ENCODE measurements around the gene FBXW7. TPM values are rescaled to one million over a fixed set of nuclear protein-coding genes. Genes with fewer than 3 reads are reported as not detected.

FBXW7 gene
- total RNA-seq, 2 experiments from 2014 or later, result 35.8 to 37.8 TPM

GRCh38 chr4:152363904-152364303 lies 172.0 kb downstream of the FBXW7 start:
- H3K9me3 Mint-ChIP-seq, result peaks cover 6% of the 10 kb centered on the region
- H3K4me3 Mint-ChIP-seq, result no peak overlapping the region
- ChIA-PET CTCF (no interaction called here), POLR2A (no interaction called here)
- H3K27ac Mint-ChIP-seq, result no peak overlapping the region
- DNase-seq, result no peak
- H3K36me3 Mint-ChIP-seq, result peaks cover 12% of the 10 kb centered on the region
- H3K4me1 Mint-ChIP-seq (ENCODE audit: low read depth), result peaks cover 12% of the 10 kb centered on the region
- H3K27me3 Mint-ChIP-seq, result no peaks in the 10 kb centered on the region
- intact Hi-C loops (cut with micrococcal nuclease), result no loop called here

GRCh38 chr4:152363086-152363485 lies 172.8 kb downstream of the FBXW7 start:
- Mint-ChIP-seq H3K4me1 (ENCODE audit: low read depth) (peaks cover 12% of the 10 kb centered on the region), H3K27ac (no peak overlapping the region), H3K9me3 (peaks cover 6% of the 10 kb centered on the region), H3K4me3 (no peak overlapping the region), H3K36me3 (peaks cover 12% of the 10 kb centered on the region), H3K27me3 (no peaks in the 10 kb centered on the region)
- CTCF ChIA-PET, result no interaction called here
- POLR2A ChIA-PET, result no interaction called here
- intact Hi-C loops (cut with micrococcal nuclease), result no loop called here
- DNase-seq, result no peak

GRCh38 chr4:152360045-152360410 lies 175.9 kb downstream of the FBXW7 start:
- DNase-seq, result no peak
- intact Hi-C loops (cut with micrococcal nuclease), result no loop called here
- H3K36me3 Mint-ChIP-seq, result peaks cover 2% of the 10 kb centered on the region
- POLR2A ChIA-PET, result no interaction called here
- H3K9me3 Mint-ChIP-seq, result no peaks in the 10 kb centered on the region
- H3K4me1 Mint-ChIP-seq (ENCODE audit: low read depth), result peaks cover 12% of the 10 kb centered on the region
- no peaks in the 10 kb centered on the region for H3K27me3 Mint-ChIP-seq
- CTCF ChIA-PET, result no interaction called here
- H3K4me3 Mint-ChIP-seq, result no peak overlapping the region
- H3K27ac Mint-ChIP-seq, result no peak overlapping the region

- peaks cover 10% of the 10 kb centered on the region for H3K4me1 Mint-ChIP-seq (ENCODE audit: low read depth)
- ChIA-PET POLR2A (no interaction called here), CTCF (interaction anchor here (0.7 kb wide), 1 partner anchor 557 kb away, joined by 3 read pairs; no protein-coding TSS in a partner anchor)
- intact Hi-C loops (cut with micrococcal nuclease), result no loop called here
- H3K27me3 Mint-ChIP-seq, result no peaks in the 10 kb centered on the region
- H3K36me3 Mint-ChIP-seq, result no peaks in the 10 kb centered on the region
- H3K27ac Mint-ChIP-seq, result no peak overlapping the region
- no peaks in the 10 kb centered on the region for H3K9me3 Mint-ChIP-seq
- DNase-seq, result no peak
- no peak overlapping the region for H3K4me3 Mint-ChIP-seq
Measured at GRCh38 chr4:152359208-152360044, 176.5 kb downstream of the FBXW7 start.

- Mint-ChIP-seq H3K4me3 (no peak overlapping the region), H3K36me3 (no peaks in the 10 kb centered on the region), H3K27me3 (no peaks in the 10 kb centered on the region), H3K4me1 (ENCODE audit: low read depth) (peaks cover 23% of the 10 kb centered on the region), H3K27ac (no peak overlapping the region), H3K9me3 (no peaks in the 10 kb centered on the region)
- ChIA-PET POLR2A (no interaction called here), CTCF (interaction anchor here (1.6 kb wide), 1 partner anchor 282 kb away, joined by 4 read pairs; no protein-coding TSS in a partner anchor)
- no peak for DNase-seq
- intact Hi-C loops (cut with micrococcal nuclease), result no loop called here
Measured at GRCh38 chr4:152357206-152357605, 178.7 kb downstream of the FBXW7 start.

- H3K36me3 Mint-ChIP-seq, result no peaks in the 10 kb centered on the region
- no peaks in the 10 kb centered on the region for H3K9me3 Mint-ChIP-seq
- peaks cover 24% of the 10 kb centered on the region for H3K4me1 Mint-ChIP-seq (ENCODE audit: low read depth)
- intact Hi-C loops (cut with micrococcal nuclease), result no loop called here
- H3K4me3 Mint-ChIP-seq, result no peak overlapping the region
- ChIA-PET POLR2A (no interaction called here), CTCF (interaction anchor here (1.6 kb wide), 1 partner anchor 283 kb away, joined by 4 read pairs; no protein-coding TSS in a partner anchor)
- DNase-seq, result no peak
- no peak overlapping the region for H3K27ac Mint-ChIP-seq
- H3K27me3 Mint-ChIP-seq, result no peaks in the 10 kb centered on the region
Measured at GRCh38 chr4:152356428-152357034, 179.4 kb downstream of the FBXW7 start.

- H3K36me3 Mint-ChIP-seq, result no peaks in the 10 kb centered on the region
- DNase-seq, result no peak
- H3K4me1 Mint-ChIP-seq (ENCODE audit: low read depth), result peaks cover 14% of the 10 kb centered on the region
- intact Hi-C loops (cut with micrococcal nuclease), result no loop called here
- ChIA-PET POLR2A (no interaction called here), CTCF (interaction anchor here (1.2 kb wide), 1 partner anchor 551 kb away, joined by 3 read pairs; no protein-coding TSS in a partner anchor)
- no peaks in the 10 kb centered on the region for H3K27me3 Mint-ChIP-seq
- H3K9me3 Mint-ChIP-seq, result no peaks in the 10 kb centered on the region
- no peak overlapping the region for H3K4me3 Mint-ChIP-seq
- H3K27ac Mint-ChIP-seq, result no peak overlapping the region
Measured at GRCh38 chr4:152352622-152353116, 183.2 kb downstream of the FBXW7 start.

- POLR2A ChIA-PET, result no interaction called here
Measured at GRCh38 chr4:152352215-152352614, 183.7 kb downstream of the FBXW7 start.

GRCh38 chr4:152351080-152351479 lies 184.8 kb downstream of the FBXW7 start:
- intact Hi-C loops (cut with micrococcal nuclease), result no loop called here
- no peaks in the 10 kb centered on the region for H3K9me3 Mint-ChIP-seq
- no peak overlapping the region for H3K27ac Mint-ChIP-seq
- POLR2A ChIA-PET, result no interaction called here
- no peak for DNase-seq
- CTCF ChIA-PET, result no interaction called here
- no peaks in the 10 kb centered on the region for H3K27me3 Mint-ChIP-seq
- peaks cover 5% of the 10 kb centered on the region for H3K36me3 Mint-ChIP-seq
- H3K4me3 Mint-ChIP-seq, result no peak overlapping the region
- H3K4me1 Mint-ChIP-seq (ENCODE audit: low read depth), result peaks cover 14% of the 10 kb centered on the region

More at GRCh38 chr4:152352215-152352614, 183.7 kb downstream of the FBXW7 start:
- no peak for DNase-seq
- no peaks in the 10 kb centered on the region for H3K9me3 Mint-ChIP-seq
- intact Hi-C loops (cut with micrococcal nuclease), result no loop called here
- no peaks in the 10 kb centered on the region for H3K27me3 Mint-ChIP-seq
- CTCF ChIA-PET, result interaction anchor here (1.2 kb wide), 1 partner anchor 550 kb away, joined by 3 read pairs; no protein-coding TSS in a partner anchor
- H3K27ac Mint-ChIP-seq, result no peak overlapping the region
- H3K4me3 Mint-ChIP-seq, result no peak overlapping the region
- no peaks in the 10 kb centered on the region for H3K36me3 Mint-ChIP-seq
- H3K4me1 Mint-ChIP-seq (ENCODE audit: low read depth), result peaks cover 14% of the 10 kb centered on the region

GRCh38 chr4:152348670-152349069 lies 187.2 kb downstream of the FBXW7 start:
- intact Hi-C loops (cut with micrococcal nuclease), result no loop called here
- H3K27ac Mint-ChIP-seq, result no peak overlapping the region
- CTCF ChIA-PET, result interaction anchor here (0.6 kb wide), 1 partner anchor 1072 kb away, joined by 5 read pairs; no protein-coding TSS in a partner anchor
- no peaks in the 10 kb centered on the region for H3K9me3 Mint-ChIP-seq
- no peak for DNase-seq
- H3K4me1 Mint-ChIP-seq (ENCODE audit: low read depth), result peaks cover 11% of the 10 kb centered on the region
- no peak overlapping the region for H3K4me3 Mint-ChIP-seq
- POLR2A ChIA-PET, result no interaction called here
- H3K27me3 Mint-ChIP-seq, result no peaks in the 10 kb centered on the region
- peaks cover 9% of the 10 kb centered on the region for H3K36me3 Mint-ChIP-seq

GRCh38 chr4:152346979-152347378 lies 188.9 kb downstream of the FBXW7 start:
- Mint-ChIP-seq H3K9me3 (no peaks in the 10 kb centered on the region), H3K4me1 (ENCODE audit: low read depth) (no peaks in the 10 kb centered on the region), H3K27ac (no peak overlapping the region), H3K36me3 (peaks cover 16% of the 10 kb centered on the region), H3K4me3 (no peak overlapping the region), H3K27me3 (no peaks in the 10 kb centered on the region)
- no peak for DNase-seq
- intact Hi-C loops (cut with micrococcal nuclease), result no loop called here
- POLR2A ChIA-PET, result no interaction called here
- CTCF ChIA-PET, result no interaction called here

- intact Hi-C loops (cut with micrococcal nuclease), result no loop called here
- Mint-ChIP-seq H3K27ac (no peak overlapping the region), H3K9me3 (no peaks in the 10 kb centered on the region), H3K27me3 (no peaks in the 10 kb centered on the region), H3K36me3 (peaks cover 20% of the 10 kb centered on the region), H3K4me3 (no peak overlapping the region), H3K4me1 (ENCODE audit: low read depth) (no peaks in the 10 kb centered on the region)
- no peak for DNase-seq
- POLR2A ChIA-PET, result no interaction called here
- CTCF ChIA-PET, result no interaction called here
Measured at GRCh38 chr4:152346526-152346925, 189.4 kb downstream of the FBXW7 start.
